Fibroblast of villous mesenchyme (primary cell): Measurements from ENCODE around the gene INF2. TPM values are rescaled to one million over a fixed set of nuclear protein-coding genes. Genes with fewer than 3 reads are reported as not detected.
A peak's percentile ranks its signal among the peaks of the same experiment; 100 is the strongest.

ENCODE experiments used
- DNase-seq: peaks from one replicate; pipeline ENCODE4 v3.0.0-alpha.2; 2010; ENCODE audit warnings: low read depth
- H3K4me3 ChIP-seq: 2 replicates; pipeline ENCODE4 v1.5.1; 2011; ENCODE audit warnings: low read depth, mild to moderate bottlenecking, low read length
- total RNA-seq: library from RNA; depleted of rRNA; stranded (reverse); fragments of >200 nt; gene quantifications from 2 replicates; pipeline ENCODE4 v1.2.3, GENCODE V29; 2012
- TF ChIP-seq, protein P1 (sequence below): IDR thresholded peaks from 2 replicates; pipeline ENCODE4 v1.5.1; 2012; ENCODE audit warnings: low read depth, mild to moderate bottlenecking, low read length; ENCODE audit not compliant: insufficient read depth

The INF2 gene
- total RNA-seq, 1 donor: 68.7 TPM

- TF ChIP-seq, protein P1, sequence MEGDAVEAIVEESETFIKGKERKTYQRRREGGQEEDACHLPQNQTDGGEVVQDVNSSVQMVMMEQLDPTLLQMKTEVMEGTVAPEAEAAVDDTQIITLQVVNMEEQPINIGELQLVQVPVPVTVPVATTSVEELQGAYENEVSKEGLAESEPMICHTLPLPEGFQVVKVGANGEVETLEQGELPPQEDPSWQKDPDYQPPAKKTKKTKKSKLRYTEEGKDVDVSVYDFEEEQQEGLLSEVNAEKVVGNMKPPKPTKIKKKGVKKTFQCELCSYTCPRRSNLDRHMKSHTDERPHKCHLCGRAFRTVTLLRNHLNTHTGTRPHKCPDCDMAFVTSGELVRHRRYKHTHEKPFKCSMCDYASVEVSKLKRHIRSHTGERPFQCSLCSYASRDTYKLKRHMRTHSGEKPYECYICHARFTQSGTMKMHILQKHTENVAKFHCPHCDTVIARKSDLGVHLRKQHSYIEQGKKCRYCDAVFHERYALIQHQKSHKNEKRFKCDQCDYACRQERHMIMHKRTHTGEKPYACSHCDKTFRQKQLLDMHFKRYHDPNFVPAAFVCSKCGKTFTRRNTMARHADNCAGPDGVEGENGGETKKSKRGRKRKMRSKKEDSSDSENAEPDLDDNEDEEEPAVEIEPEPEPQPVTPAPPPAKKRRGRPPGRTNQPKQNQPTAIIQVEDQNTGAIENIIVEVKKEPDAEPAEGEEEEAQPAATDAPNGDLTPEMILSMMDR: no peak
- no peak for DNase-seq
- H3K4me3 ChIP-seq: no peak overlapping the region
Measured at GRCh38 chr14:104673481-104673880, 15.9 kb upstream of the INF2 start.

- TF ChIP-seq, protein P1: no peak
- no peak for DNase-seq
- no peak overlapping the region for H3K4me3 ChIP-seq
Measured at GRCh38 chr14:104675447-104675846, 14.0 kb upstream of the INF2 start.

DNA sequence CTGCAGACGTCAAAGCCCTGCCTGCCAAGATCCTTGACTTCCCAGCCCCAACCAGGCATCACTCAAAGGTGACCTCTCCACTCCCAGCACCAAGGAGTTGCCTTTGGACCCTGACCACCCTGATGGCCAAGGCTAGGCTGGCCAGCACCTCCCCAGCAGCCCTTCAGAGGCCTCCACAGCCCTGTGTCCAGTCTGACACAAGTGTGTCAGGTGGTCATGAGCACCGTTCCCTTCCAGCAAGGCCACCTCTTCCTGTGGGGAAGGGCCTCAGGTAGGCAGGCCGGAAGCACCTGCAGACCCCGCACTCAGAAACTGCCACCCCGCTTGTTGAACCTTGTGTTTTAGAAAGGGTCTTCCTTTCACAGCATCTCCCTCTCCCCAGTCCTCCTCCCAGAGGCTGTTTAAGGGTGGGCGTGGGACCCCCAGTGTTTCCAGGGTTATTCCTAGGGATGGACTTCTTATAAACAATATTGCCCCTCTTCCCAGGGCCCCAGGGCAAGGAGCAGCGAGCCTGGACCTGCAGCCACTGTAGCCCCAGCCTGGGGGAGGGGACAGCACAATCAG, 13.2 kb upstream of the INF2 start:
- DNase-seq: no peak
- H3K4me3 ChIP-seq: no peak overlapping the region
- TF ChIP-seq, protein P1: no peak

DNA sequence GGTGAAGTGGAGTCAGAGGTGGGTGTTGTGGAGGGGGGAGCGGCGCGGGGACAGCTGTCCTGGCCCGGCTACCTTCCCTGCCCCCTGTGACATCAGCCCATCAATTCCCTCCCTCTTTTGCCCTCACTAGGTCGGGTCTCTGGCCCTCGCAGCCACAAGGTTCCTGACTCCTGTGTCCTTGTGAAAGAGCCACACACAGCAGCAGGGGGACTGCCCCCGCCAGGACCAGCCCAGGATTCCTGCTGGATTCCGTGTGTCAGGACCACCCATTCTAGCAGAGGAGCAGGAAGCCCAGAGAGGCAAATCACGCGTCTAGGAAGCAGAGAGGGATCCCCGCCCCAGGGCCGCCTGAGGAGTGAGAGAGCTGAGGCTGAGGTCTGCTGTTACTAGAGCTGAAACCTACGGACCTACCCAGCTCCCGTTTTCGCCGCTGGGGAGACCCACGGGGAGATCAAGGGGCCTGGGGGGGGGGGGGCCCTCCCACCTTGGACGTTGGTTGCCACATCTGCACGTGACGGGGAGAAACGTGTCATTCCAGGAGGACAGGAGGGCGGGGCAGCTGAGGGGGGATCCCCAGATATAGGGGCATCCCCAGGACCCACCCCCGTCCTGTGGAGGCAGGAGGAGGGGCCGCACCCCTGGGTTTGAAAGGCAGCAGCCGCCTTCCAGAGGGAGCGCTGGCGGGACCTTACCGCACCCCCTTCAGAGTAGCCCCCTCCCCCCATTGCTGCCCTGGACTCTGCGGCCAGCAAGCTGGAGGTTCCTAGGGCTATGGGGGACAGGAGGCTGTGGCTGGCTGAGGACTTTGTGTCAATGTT, 12.5 kb upstream of the INF2 start:
- TF ChIP-seq, protein P1: no peak
- H3K4me3 ChIP-seq: peak overlapping the region; percentile 65
- DNase-seq: no peak

- DNase-seq: peak; percentile 78
- H3K4me3 ChIP-seq: peak overlapping the region; percentile 65
- TF ChIP-seq, protein P1: no peak
Measured at GRCh38 chr14:104677512-104678332, 11.7 kb upstream of the INF2 start.

DNA sequence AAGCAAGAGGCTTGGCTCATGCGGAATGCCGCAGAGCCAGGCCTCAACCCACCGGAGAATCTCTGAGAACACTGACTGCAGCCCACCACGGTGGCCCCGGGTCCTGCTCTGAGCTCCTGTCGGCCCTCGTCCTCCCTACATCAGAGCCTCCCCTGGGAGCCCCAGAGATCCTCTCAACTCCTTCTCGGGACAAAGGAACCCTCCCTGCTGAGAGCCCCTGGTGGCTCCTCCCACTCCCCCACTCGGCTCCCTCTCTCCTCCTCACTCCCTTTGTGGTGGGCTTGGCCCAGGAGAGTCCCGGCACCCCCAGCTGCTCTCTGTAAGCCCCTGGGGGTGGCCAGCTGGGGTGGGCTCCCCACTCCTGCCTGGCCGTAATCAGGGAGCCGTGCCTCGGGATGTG, 11.1 kb upstream of the INF2 start:
- DNase-seq: no peak
- peak overlapping the region; percentile 65 for H3K4me3 ChIP-seq
- TF ChIP-seq, protein P1: no peak
